ENCODE data around the gene ADCY5.

Gene ADCY5

GRCh38 chr3:123357275-123357674, 91.6 kb downstream of the ADCY5 start:
- DNase-seq = no peak

GRCh38 chr3:123353850-123354233, 95.0 kb downstream of the ADCY5 start:
- no peak for DNase-seq

- no peak for DNase-seq
These were observed 95.6 kb downstream of the ADCY5 start for GRCh38 chr3:123353227-123353849.

GRCh38 chr3:123352134-123352554, 96.7 kb downstream of the ADCY5 start:
- DNase-seq = no peak

- DNase-seq = no peak
These were observed 97.4 kb downstream of the ADCY5 start for GRCh38 chr3:123351501-123351900.

- DNase-seq = no peak
These were observed 97.9 kb downstream of the ADCY5 start for GRCh38 chr3:123350971-123351370.

- no peak for DNase-seq
These were observed 99.1 kb downstream of the ADCY5 start for GRCh38 chr3:123349566-123350435.

- no peak for DNase-seq
These were observed 99.7 kb downstream of the ADCY5 start for GRCh38 chr3:123349201-123349535.

GRCh38 chr3:123348471-123349200, 100.3 kb downstream of the ADCY5 start:
- DNase-seq = no peak

GRCh38 chr3:123347691-123348264, 101.1 kb downstream of the ADCY5 start:
- DNase-seq = no peak

- DNase-seq = no peak
These were observed 101.7 kb downstream of the ADCY5 start for GRCh38 chr3:123347205-123347604.

GRCh38 chr3:123346021-123346420, 102.9 kb downstream of the ADCY5 start:
- no peak for DNase-seq

GRCh38 chr3:123344907-123345594, 103.8 kb downstream of the ADCY5 start:
- no peak for DNase-seq

- DNase-seq = no peak
These were observed 104.5 kb downstream of the ADCY5 start for GRCh38 chr3:123344175-123344906.

GRCh38 chr3:123343296-123344174, 105.4 kb downstream of the ADCY5 start:
- DNase-seq = no peak

- no peak for DNase-seq
These were observed 106.2 kb downstream of the ADCY5 start for GRCh38 chr3:123342631-123343080.

GRCh38 chr3:123341871-123342630, 106.8 kb downstream of the ADCY5 start:
- no peak for DNase-seq

GRCh38 chr3:123340336-123340735, 108.6 kb downstream of the ADCY5 start:
- DNase-seq = no peak

- no peak for DNase-seq
These were observed 109.6 kb downstream of the ADCY5 start for GRCh38 chr3:123339302-123339701.

GRCh38 chr3:123338620-123339061, 110.2 kb downstream of the ADCY5 start:
- DNase-seq = no peak

Data from right hindlimb (tissue), 1 donor.